ENCODE data around the gene KRT34. TPM values are rescaled to one million over a fixed set of nuclear protein-coding genes. Genes with fewer than 3 reads are reported as not detected.

Gene KRT34
- polyA plus RNA-seq, 1 donor from 2014 or later: not detected

- Histone ChIP-seq H3K4me3 (ENCODE audit: low read length) (no peak overlapping the region), H3K27ac (ENCODE audit: low read length) (no peak overlapping the region), H3K27me3 (ENCODE audit: insufficient read depth, low read depth, low read length) (no peaks in the 10 kb centered on the region), H3K4me2 (ENCODE audit: low read length) (no peak overlapping the region), H3K9me3 (ENCODE audit: low read length) (no peaks in the 10 kb centered on the region), H4K20me1 (ENCODE audit: insufficient read depth) (no peaks in the 10 kb centered on the region), H3K9me2 (ENCODE audit: insufficient read depth, low read length) (no peaks in the 10 kb centered on the region), H3K36me3 (ENCODE audit: insufficient read depth, low read length) (no peaks in the 10 kb centered on the region), H3F3A (ENCODE audit: insufficient read depth, low read length, poor library complexity, severe bottlenecking) (no peaks in the 10 kb centered on the region), H3K79me2 (replicated peaks; ENCODE audit: insufficient read depth, low read length) (no peaks in the 10 kb centered on the region), H3K9ac (ENCODE audit: low read length) (no peak overlapping the region), H2AFZ (ENCODE audit: low read depth, low read length) (no peak overlapping the region)
- TF ChIP-seq POLR2AphosphoS5 (IDR thresholded peaks at IDR 0.05) (no peak), TAF1 (IDR thresholded peaks at IDR 0.05; ENCODE audit: low read depth) (no peak), SMC3 (conservative IDR thresholded peaks at IDR 0.05; ENCODE audit: poor library complexity) (no peak), CTCF (IDR thresholded peaks at IDR 0.05; ENCODE audit: poor library complexity, severe bottlenecking) (no peak), MXI1 (conservative IDR thresholded peaks at IDR 0.05; ENCODE audit: poor library complexity, severe bottlenecking) (no peak), EP300 (conservative IDR thresholded peaks at IDR 0.05; ENCODE audit: poor library complexity, severe bottlenecking) (no peak), EZH2 (IDR thresholded peaks at IDR 0.05; ENCODE audit: borderline replicate concordance, insufficient read depth, low read length, poor library complexity, severe bottlenecking) (no peak)
Measured at GRCh38 chr17:41387670-41388069, 5.6 kb upstream of the KRT34 start.

DNA sequence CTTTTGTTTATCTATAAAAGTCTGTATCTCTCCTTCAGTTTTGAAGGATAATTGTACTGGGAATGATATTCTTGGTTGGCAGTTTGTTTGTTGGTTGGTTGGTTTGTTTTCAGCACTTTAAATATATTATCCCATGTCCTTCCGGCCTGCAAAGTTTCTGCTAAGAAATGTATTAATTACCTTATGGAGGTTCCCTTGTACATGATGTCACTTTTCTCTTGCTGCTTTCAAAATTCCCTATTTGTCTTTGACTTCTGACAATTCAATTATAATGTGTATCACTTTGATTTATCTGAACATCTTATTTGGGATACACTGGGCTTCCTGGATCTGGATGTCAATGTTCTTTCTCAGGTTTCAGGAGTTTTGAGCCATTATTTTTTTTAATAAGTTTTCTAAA lies 4.1 kb upstream of the KRT34 start:
- Histone ChIP-seq H3K9ac (ENCODE audit: low read length) (no peak overlapping the region), H3K9me2 (ENCODE audit: insufficient read depth, low read length) (no peaks in the 10 kb centered on the region), H3F3A (ENCODE audit: insufficient read depth, low read length, poor library complexity, severe bottlenecking) (no peaks in the 10 kb centered on the region), H2AFZ (ENCODE audit: low read depth, low read length) (no peak overlapping the region), H3K27me3 (ENCODE audit: insufficient read depth, low read depth, low read length) (no peaks in the 10 kb centered on the region), H3K4me2 (ENCODE audit: low read length) (no peak overlapping the region), H3K79me2 (replicated peaks; ENCODE audit: insufficient read depth, low read length) (no peaks in the 10 kb centered on the region), H4K20me1 (ENCODE audit: insufficient read depth) (no peaks in the 10 kb centered on the region), H3K4me3 (ENCODE audit: low read length) (no peak overlapping the region), H3K36me3 (ENCODE audit: insufficient read depth, low read length) (no peaks in the 10 kb centered on the region), H3K9me3 (ENCODE audit: low read length) (no peaks in the 10 kb centered on the region), H3K27ac (ENCODE audit: low read length) (no peak overlapping the region)
- TF ChIP-seq MXI1 (conservative IDR thresholded peaks at IDR 0.05; ENCODE audit: poor library complexity, severe bottlenecking) (no peak), TAF1 (IDR thresholded peaks at IDR 0.05; ENCODE audit: low read depth) (no peak), SMC3 (conservative IDR thresholded peaks at IDR 0.05; ENCODE audit: poor library complexity) (no peak), POLR2AphosphoS5 (IDR thresholded peaks at IDR 0.05) (no peak)

- Histone ChIP-seq H3F3A (ENCODE audit: insufficient read depth, low read length, poor library complexity, severe bottlenecking) (no peaks in the 10 kb centered on the region), H2AFZ (ENCODE audit: low read depth, low read length) (no peak overlapping the region), H3K4me3 (ENCODE audit: low read length) (no peak overlapping the region), H3K27me3 (ENCODE audit: insufficient read depth, low read depth, low read length) (no peaks in the 10 kb centered on the region), H3K36me3 (ENCODE audit: insufficient read depth, low read length) (no peaks in the 10 kb centered on the region), H3K9ac (ENCODE audit: low read length) (no peak overlapping the region), H3K79me2 (replicated peaks; ENCODE audit: insufficient read depth, low read length) (no peaks in the 10 kb centered on the region), H4K20me1 (ENCODE audit: insufficient read depth) (no peaks in the 10 kb centered on the region), H3K9me3 (ENCODE audit: low read length) (no peaks in the 10 kb centered on the region), H3K27ac (ENCODE audit: low read length) (no peak overlapping the region), H3K9me2 (ENCODE audit: insufficient read depth, low read length) (no peaks in the 10 kb centered on the region), H3K4me2 (ENCODE audit: low read length) (no peak overlapping the region)
- TF ChIP-seq TAF1 (IDR thresholded peaks at IDR 0.05; ENCODE audit: low read depth) (no peak), CTCF (IDR thresholded peaks at IDR 0.05; ENCODE audit: poor library complexity, severe bottlenecking) (no peak), SMC3 (conservative IDR thresholded peaks at IDR 0.05; ENCODE audit: poor library complexity) (no peak)
Measured at GRCh38 chr17:41383690-41384089, 1.6 kb upstream of the KRT34 start.
